Measurements from ENCODE around the gene MTFP1. TPM values are rescaled to one million over a fixed set of nuclear protein-coding genes. Genes with fewer than 3 reads are reported as not detected.

The MTFP1 gene
- total and polyA plus RNA-seq, 2 of the 4 experiments (the other 2 are of a cell fraction): 7.3 to 7.7 TPM

- Histone ChIP-seq H3K4me3 (ENCODE audit: insufficient read depth, low read depth, low read length) (no peak overlapping the region), H4K8ac (ENCODE audit: low read depth in 2 of 2, low read length in 2 of 2) (no peak overlapping the region), H3K23ac (ENCODE audit: low read depth, low read length) (no peak overlapping the region), H3K4me1 (ENCODE audit: control insufficient read depth, insufficient read depth, low read length) (no peaks in the 10 kb centered on the region), H2AK5ac (ENCODE audit: low read depth, low read length) (no peak overlapping the region), H3K9ac (ENCODE audit: low read depth, low read length) (no peak overlapping the region), H3K27ac (ENCODE audit: insufficient read depth, low read length) (no peak overlapping the region), H2BK120ac (ENCODE audit: low read depth, low read length) (no peak overlapping the region), H2BK20ac (ENCODE audit: low read depth, low read length) (no peak overlapping the region), H3K4me2 (ENCODE audit: low read depth, low read length) (no peak overlapping the region), H2BK15ac (ENCODE audit: low read depth, low read length) (no peak overlapping the region), H2AFZ (replicated peaks; ENCODE audit: low read length, poor library complexity) (no peak overlapping the region), H3K27me3 (ENCODE audit: control insufficient read depth, insufficient read depth, low read length) (peaks cover 31% of the 10 kb centered on the region), H4K91ac (ENCODE audit: insufficient read depth, low read depth, low read length) (no peak overlapping the region), H4K5ac (ENCODE audit: low read depth, low read length) (no peak overlapping the region), H2AK9ac (replicated peaks; ENCODE audit: low read depth, low read length, poor library complexity) (no peak overlapping the region), H3K79me1 (ENCODE audit: low read depth in 1 of 2, low read length in 2 of 2) (no peaks in the 10 kb centered on the region), H3K9me3 (ENCODE audit: control insufficient read depth, insufficient read depth, low read length) (no peaks in the 10 kb centered on the region), H3K56ac (ENCODE audit: extremely low read depth, insufficient read depth, low read length) (no peak overlapping the region), H3K18ac (ENCODE audit: low read depth, low read length) (no peak overlapping the region), H3K14ac (replicated peaks; ENCODE audit: low read depth, low read length) (no peak overlapping the region), H3K9me1 (ENCODE audit: insufficient read depth, low read length) (no peaks in the 10 kb centered on the region), H2BK5ac (ENCODE audit: low read depth, low read length, poor library complexity, severe bottlenecking) (no peak overlapping the region), H3K4ac (ENCODE audit: low read depth, low read length) (no peak overlapping the region), H3K36me3 (ENCODE audit: control insufficient read depth, insufficient read depth, low read length) (no peaks in the 10 kb centered on the region), H4K20me1 (ENCODE audit: insufficient read depth, low read length) (no peaks in the 10 kb centered on the region)
- CTCF ChIA-PET: no interaction called here
- no peak for DNase-seq
- no peak for ATAC-seq (ENCODE audit: low read depth)
- BruUV-seq (replicated peaks): no TSS peak
- TF ChIP-seq FOS (IDR thresholded peaks at IDR 0.05; ENCODE audit: low read depth, low read length) (no peak), MAFK (IDR thresholded peaks at IDR 0.05; ENCODE audit: low read depth, low read length) (no peak), CEBPB (IDR thresholded peaks at IDR 0.05; ENCODE audit: low read depth, low read length) (peak; percentile 58; the same call in 1 of the 2 replicates), SMC3 (IDR thresholded peaks at IDR 0.05; ENCODE audit: low read depth, low read length) (no peak), BHLHE40 (IDR thresholded peaks at IDR 0.05; ENCODE audit: low read depth, low read length) (no peak), POLR2A (IDR thresholded peaks at IDR 0.05; ENCODE audit: low read depth, low read length) (no peak)
- POLR2A ChIA-PET (ENCODE audit: unreplicated experiment): no interaction called here
- WGBS, 2 experiments (ENCODE audit: extremely low coverage in 2 of 2, insufficient read length in 1 of 2): 23% methylated on average over 3 of the region's 6 CpGs; no CpG with 5 or more reads in 1 of the 2 experiments
- intact Hi-C loops (cut with micrococcal nuclease): no loop called here
- dilution Hi-C loops (cut with HindIII; ENCODE audit: low sequenced_read_pairs, unreplicated experiment): no loop called here
- in situ Hi-C loops (cut with MboI; ENCODE audit: low sequenced_read_pairs): no loop called here
These were observed 28.4 kb downstream of the MTFP1 start for GRCh38 chr22:30453731-30454510.
